MG63 (cell line): ENCODE measurements around the gene RPS19BP1. TPM values are rescaled to one million over a fixed set of nuclear protein-coding genes. Genes with fewer than 3 reads are reported as not detected.
A peak's percentile ranks its signal among the peaks of the same experiment; 100 is the strongest.
"Not testable (repeated sequence)": the region's sequence is repeated elsewhere in the genome, so short reads cannot be mapped to it uniquely, and the experiment has no call there.

Experiments
- DNase-seq: peaks from one replicate; pipeline ENCODE4 v3.0.0-alpha.2; 2020
- H3K27me3 ChIP-seq: fragments of 250-450 bp; sonication (Bioruptor Pico); 2 replicates; pipeline ENCODE4 v1.5.1; 2020; ENCODE audit warnings: mild to moderate bottlenecking, moderate library complexity
- H3K36me3 ChIP-seq: fragments of 250-450 bp; sonication (Bioruptor Pico); 2 replicates; pipeline ENCODE4 v1.5.1; 2020; ENCODE audit warnings: mild to moderate bottlenecking, moderate library complexity
- H3K4me3 ChIP-seq: fragments of 250-450 bp; sonication (Bioruptor Pico); 2 replicates; pipeline ENCODE4 v1.5.1; 2020; ENCODE audit warnings: mild to moderate bottlenecking, moderate library complexity
- H3K9me3 ChIP-seq: fragments of 250-450 bp; sonication (Bioruptor Pico); 2 replicates; pipeline ENCODE4 v1.5.1; 2020; ENCODE audit warnings: mild to moderate bottlenecking, moderate library complexity
- total RNA-seq: library from RNA; depleted of rRNA; stranded (reverse); fragments of >200 nt; shearing (Covaris generic); gene quantifications from 2 replicates; pipeline ENCODE4 v1.2.3, GENCODE V29; 2014; ENCODE audit warnings: low replicate concordance

RPS19BP1 gene
- total RNA-seq, 1 experiment from 2014 or later = 161 TPM

DNA sequence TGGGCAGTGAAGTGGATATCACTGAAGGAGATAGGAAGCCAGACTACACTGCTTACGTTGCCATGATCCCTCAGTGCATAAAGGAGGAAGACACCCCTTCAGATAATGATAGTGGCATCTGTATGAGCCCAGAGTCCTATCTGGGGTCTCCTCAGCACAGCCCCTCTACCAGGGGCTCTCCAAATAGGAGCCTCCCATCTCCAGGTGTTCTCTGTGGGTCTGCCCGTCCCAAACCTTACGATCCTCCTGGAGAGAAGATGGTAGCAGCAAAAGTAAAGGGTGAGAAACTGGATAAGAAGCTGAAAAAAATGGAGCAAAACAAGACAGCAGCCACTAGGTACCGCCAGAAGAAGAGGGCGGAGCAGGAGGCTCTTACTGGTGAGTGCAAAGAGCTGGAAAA is 10.5 kb downstream of the RPS19BP1 start:
- H3K4me3 ChIP-seq = peak overlapping the region; percentile 99
- not testable (repeated sequence) for H3K9me3 ChIP-seq, H3K27me3 ChIP-seq, DNase-seq
- peaks cover 41% of the 10 kb centered on the region for H3K36me3 ChIP-seq

- DNase-seq, H3K27me3 ChIP-seq, H3K9me3 ChIP-seq: not testable (repeated sequence)
- Histone ChIP-seq H3K4me3 (peak overlapping the region; percentile 99), H3K36me3 (peaks cover 46% of the 10 kb centered on the region)
Observed at GRCh38 chr22:39521106-39521885, 11.3 kb downstream of the RPS19BP1 start.

GRCh38 chr22:39520226-39521105 is 12.1 kb downstream of the RPS19BP1 start, which contains the start of gene ATF4:
Gene ATF4 (plus strand): TSS chr22:39520562. CDS start chr22:39521446, 884 bp downstream.
- H3K36me3 ChIP-seq = peaks cover 54% of the 10 kb centered on the region
- peak; percentile 81 for DNase-seq
- H3K4me3 ChIP-seq = peak within 1 kb of the TSS; percentile 99

DNA sequence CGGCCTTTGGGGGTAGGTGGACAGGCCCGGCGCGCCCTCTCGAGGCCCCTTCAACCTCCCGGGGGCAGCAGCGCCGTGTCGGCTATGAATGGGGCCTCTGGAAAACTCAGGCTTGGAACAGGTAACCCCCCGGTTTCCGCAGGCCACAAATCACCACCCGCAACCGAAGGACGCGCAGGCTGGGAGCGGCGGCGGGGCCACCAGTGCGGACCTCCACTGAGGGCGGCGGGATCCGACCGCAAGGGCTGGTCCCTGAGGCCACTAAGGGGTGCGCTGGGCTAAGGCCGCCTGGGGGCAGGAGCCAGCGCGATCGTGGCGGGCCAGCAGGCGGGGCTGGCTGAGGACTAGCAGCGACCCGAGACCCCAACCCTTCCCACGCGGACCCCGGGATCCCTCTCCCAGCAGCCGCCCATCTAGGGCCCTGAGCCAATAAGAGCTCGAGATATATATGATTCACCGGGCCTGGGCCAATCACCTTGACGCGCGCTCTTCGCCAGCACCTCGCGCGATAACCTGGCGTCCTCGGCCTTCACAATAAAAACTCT is 12.8 kb downstream of the RPS19BP1 start:
- H3K36me3 ChIP-seq = peaks cover 61% of the 10 kb centered on the region
- H3K9me3 ChIP-seq = no peaks in the 10 kb centered on the region
- H3K4me3 ChIP-seq = peak overlapping the region; percentile 99
- peak; percentile 99 for DNase-seq
- no peaks in the 10 kb centered on the region for H3K27me3 ChIP-seq

More at GRCh38 chr22:39520226-39521105, 12.1 kb downstream of the RPS19BP1 start, which contains the start of gene ATF4:
- no peaks in the 10 kb centered on the region for H3K9me3 ChIP-seq
- no peaks in the 10 kb centered on the region for H3K27me3 ChIP-seq

GRCh38 chr22:39518996-39519680 is 13.4 kb downstream of the RPS19BP1 start:
- peak overlapping the region; percentile 99 for H3K4me3 ChIP-seq
- H3K27me3 ChIP-seq = no peaks in the 10 kb centered on the region
- DNase-seq = peak; percentile 53
- peaks cover 61% of the 10 kb centered on the region for H3K36me3 ChIP-seq
- H3K9me3 ChIP-seq = no peaks in the 10 kb centered on the region

DNA sequence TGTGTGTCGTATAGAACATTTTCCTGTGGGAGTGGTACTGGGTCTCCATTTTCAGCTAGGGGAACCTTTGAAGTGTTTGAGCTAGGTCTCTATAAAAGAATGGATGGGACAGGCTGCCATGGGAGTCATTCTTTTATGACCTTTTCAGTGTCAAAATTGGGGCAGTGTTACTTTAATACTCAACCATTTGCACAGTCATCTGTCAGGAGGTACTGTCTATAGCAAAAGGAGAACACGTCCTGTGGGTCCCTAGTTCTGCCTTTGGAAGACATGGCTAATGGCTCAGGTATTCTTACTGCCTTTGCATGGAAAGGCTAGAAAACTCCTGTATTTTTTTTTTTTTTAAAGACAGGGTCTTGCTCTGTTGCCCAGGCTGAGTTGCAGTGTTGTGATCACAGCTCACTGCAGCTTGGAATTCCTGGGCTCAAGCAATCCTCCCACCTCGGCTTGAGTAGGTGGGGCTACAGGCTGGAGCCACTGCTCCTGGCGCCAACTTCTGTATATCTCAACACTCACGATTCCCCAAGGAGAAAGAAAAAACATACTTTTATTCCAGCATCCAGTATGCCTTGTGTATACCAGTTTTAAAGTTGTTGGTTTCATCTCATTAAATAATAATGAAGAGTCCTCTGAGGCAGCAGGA is 14.3 kb downstream of the RPS19BP1 start:
- Histone ChIP-seq H3K9me3 (no peaks in the 10 kb centered on the region), H3K27me3 (no peaks in the 10 kb centered on the region), H3K36me3 (peaks cover 63% of the 10 kb centered on the region), H3K4me3 (no peak overlapping the region)
- no peak for DNase-seq

GRCh38 chr22:39517470-39517869 is 15.1 kb downstream of the RPS19BP1 start:
- Histone ChIP-seq H3K36me3 (peaks cover 57% of the 10 kb centered on the region), H3K9me3 (no peaks in the 10 kb centered on the region), H3K4me3 (no peak overlapping the region), H3K27me3 (no peaks in the 10 kb centered on the region)
- no peak for DNase-seq

GRCh38 chr22:39515266-39516050 is 17.1 kb downstream of the RPS19BP1 start:
- no peak for DNase-seq

DNA sequence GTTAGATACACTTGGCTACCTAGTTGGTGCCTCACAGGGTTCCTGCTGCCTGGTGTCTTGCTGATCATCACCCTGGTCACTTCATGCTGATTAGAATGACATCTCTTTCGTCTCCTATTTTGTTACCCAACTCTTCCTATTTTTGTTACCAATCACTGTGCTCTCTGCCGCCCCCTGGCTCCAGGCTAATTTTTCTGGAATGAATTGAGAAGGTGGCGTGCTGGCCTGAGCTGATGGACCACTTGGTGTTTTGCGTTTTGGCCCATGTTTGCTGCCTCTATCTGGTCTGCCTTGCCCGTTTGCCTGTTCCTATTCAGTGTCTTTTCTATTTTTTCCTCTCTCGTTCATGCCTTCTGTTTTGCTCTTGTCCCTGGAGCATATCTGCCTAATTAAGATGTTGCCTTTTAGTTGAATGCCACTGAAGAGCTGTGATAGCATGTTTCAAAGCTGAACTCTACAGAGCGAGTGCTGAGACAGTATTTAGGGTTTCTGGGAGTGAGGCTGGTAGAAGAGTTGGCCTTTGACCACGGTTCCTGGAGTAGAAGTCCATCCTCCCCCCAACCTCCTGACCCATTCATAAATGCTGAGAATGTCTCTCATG is 18.1 kb downstream of the RPS19BP1 start:
- no peak for DNase-seq
- Histone ChIP-seq H3K4me3 (no peak overlapping the region), H3K9me3 (no peaks in the 10 kb centered on the region), H3K27me3 (no peaks in the 10 kb centered on the region), H3K36me3 (peaks cover 66% of the 10 kb centered on the region)

More at GRCh38 chr22:39515266-39516050, 17.1 kb downstream of the RPS19BP1 start:
- Histone ChIP-seq H3K9me3 (no peaks in the 10 kb centered on the region), H3K36me3 (peaks cover 57% of the 10 kb centered on the region), H3K4me3 (no peak overlapping the region), H3K27me3 (no peaks in the 10 kb centered on the region)

GRCh38 chr22:39513791-39514190 is 18.8 kb downstream of the RPS19BP1 start:
- Histone ChIP-seq H3K36me3 (peaks cover 70% of the 10 kb centered on the region), H3K9me3 (no peaks in the 10 kb centered on the region), H3K4me3 (no peak overlapping the region), H3K27me3 (no peaks in the 10 kb centered on the region)
- no peak for DNase-seq

DNA sequence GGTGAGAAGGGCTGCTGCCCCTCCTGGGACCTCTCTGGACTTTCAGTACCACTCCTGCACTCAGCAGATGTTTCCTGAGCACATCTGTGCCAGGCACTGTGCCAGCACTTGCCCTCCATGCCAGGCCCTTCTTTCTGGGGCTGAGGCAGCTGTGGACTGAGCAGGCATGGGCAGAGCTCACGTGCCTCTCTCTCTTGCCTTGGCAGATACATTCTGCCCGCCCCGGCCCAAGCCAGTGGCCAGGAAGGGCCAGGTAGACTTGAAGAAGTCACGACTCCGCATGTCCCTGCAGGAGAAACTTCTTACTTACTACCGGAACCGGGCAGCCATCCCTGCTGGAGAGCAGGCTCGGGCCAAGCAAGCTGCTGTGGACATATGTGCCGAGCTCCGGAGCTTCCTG is 20.5 kb downstream of the RPS19BP1 start:
- Histone ChIP-seq H3K9me3 (no peaks in the 10 kb centered on the region), H3K36me3 (peaks cover 85% of the 10 kb centered on the region), H3K27me3 (no peaks in the 10 kb centered on the region), H3K4me3 (no peak overlapping the region)
- no peak for DNase-seq

GRCh38 chr22:39511226-39511625 is 21.3 kb downstream of the RPS19BP1 start:
- no peak for DNase-seq
- Histone ChIP-seq H3K9me3 (no peaks in the 10 kb centered on the region), H3K36me3 (peaks cover 87% of the 10 kb centered on the region), H3K27me3 (no peaks in the 10 kb centered on the region), H3K4me3 (no peak overlapping the region)

- Histone ChIP-seq H3K36me3 (peaks cover 87% of the 10 kb centered on the region), H3K27me3 (no peaks in the 10 kb centered on the region), H3K9me3 (no peaks in the 10 kb centered on the region), H3K4me3 (no peak overlapping the region)
- no peak for DNase-seq
Observed at GRCh38 chr22:39510529-39511149, 21.9 kb downstream of the RPS19BP1 start.

DNA sequence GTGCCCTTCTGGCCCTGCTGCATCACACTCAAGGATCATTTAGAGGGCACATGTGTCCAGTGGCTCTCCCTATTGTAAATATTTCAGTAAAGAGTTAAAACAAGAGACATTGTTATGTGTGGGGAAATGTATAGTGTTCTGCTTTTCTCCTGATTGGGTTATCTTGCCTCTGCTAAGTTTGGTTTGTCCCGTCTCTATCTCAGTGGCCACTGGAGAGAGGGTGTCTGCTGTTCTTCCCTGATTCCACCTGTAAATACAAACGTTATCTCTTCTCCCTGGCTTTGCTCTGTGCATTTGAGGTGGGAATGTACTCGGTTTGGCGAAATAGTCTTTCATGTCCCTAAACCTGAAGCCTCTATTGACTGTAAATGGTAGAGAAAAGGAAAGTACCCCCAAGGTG is 24.2 kb downstream of the RPS19BP1 start:
- Histone ChIP-seq H3K9me3 (no peaks in the 10 kb centered on the region), H3K36me3 (peaks cover 88% of the 10 kb centered on the region), H3K27me3 (no peaks in the 10 kb centered on the region), H3K4me3 (no peak overlapping the region)
- DNase-seq = no peak

DNA sequence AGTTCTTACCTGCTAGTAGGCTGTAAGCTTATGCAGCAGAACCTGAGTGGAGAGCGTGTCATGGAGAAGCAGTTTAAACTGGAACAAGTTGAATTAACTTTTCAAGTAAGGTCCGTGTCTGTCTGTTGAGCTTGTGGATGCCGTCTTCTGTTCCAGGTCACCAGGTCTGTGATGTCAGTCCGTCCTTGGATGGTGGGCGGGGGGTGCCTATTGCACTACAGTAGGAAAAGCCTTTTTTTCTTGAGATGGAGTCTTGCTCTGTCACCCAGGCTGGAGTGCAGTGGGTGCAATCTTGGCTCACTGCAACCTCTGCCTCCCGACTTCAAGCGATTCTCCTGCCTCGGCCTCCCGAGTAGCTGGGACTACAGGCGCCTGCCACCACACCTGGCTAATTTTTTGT is 25.5 kb downstream of the RPS19BP1 start:
- DNase-seq, H3K4me3 ChIP-seq, H3K27me3 ChIP-seq, H3K9me3 ChIP-seq: not testable (repeated sequence)
- peaks cover 83% of the 10 kb centered on the region for H3K36me3 ChIP-seq
